Measurements from ENCODE around the gene GNB2.

Gene GNB2

DNA sequence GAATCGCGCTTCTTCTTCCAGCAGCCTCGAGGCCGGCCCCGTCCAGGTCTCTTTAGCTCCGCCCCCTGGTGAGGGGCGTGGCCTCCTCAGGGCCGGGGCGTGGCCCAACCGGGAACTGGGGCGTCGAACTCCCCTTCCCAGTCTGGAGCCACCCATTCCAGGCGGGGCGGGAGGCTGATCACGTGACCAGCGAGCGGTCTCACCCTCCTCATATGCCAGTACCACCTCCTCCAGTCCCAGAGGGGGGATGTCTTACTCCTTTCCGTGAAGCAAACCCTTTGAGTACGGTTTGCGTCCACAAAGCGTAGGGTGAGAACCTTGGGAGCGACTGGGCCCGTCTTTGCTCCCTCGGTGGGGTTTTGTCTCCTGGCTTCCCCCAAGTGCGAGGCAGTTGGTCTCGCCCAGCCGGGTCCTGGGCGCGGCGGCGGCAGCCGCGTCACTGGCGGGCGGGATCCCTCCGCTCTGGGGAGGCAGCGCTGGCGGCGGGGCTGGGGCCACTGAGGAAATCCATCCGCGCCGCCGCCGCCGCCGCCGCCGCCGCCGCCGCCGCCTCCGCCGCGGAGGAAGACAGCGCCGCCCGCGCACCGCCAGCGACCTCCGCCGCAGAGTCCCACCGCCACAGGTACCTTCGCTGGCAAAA, at the start of gene GNB2:
GNB2 (plus strand) TSS at position 439 of the 640 bp plus-strand sequence. CDS start 2,526 bp downstream, outside the sequence.
- Histone ChIP-seq H3K27ac (ENCODE audit: low read length) (peak within 1 kb of the TSS; percentile 95), H3K4me3 (ENCODE audit: low read length) (peak within 1 kb of the TSS; percentile 82), H3K4me1 (ENCODE audit: low read length) (no peaks in the 10 kb centered on the region), H3K9me3 (replicated peaks; ENCODE audit: insufficient read depth, low read length) (no peaks in the 10 kb centered on the region), H3F3A (ENCODE audit: insufficient read depth, low read length) (no peaks in the 10 kb centered on the region), H3K36me3 (replicated peaks; ENCODE audit: insufficient read depth, low read length) (no peaks in the 10 kb centered on the region), H2AFZ (ENCODE audit: low read length) (peak within 1 kb of the TSS; percentile 89), H3K9me2 (replicated peaks; ENCODE audit: insufficient read depth, low read length) (no peaks in the 10 kb centered on the region), H4K20me1 (ENCODE audit: insufficient read depth, low read length) (no peaks in the 10 kb centered on the region), H3K79me2 (ENCODE audit: low read length) (peaks cover 46% of the 10 kb centered on the region), H3K4me2 (ENCODE audit: low read depth, low read length) (peak within 1 kb of the TSS; percentile 91), H3K9ac (ENCODE audit: low read length) (peak within 1 kb of the TSS; percentile 95), H3K27me3 (replicated peaks; ENCODE audit: insufficient read depth, low read length) (peaks cover 36% of the 10 kb centered on the region)
- peak; percentile 96 for DNase-seq
- TF ChIP-seq EZH2phosphoT487 (IDR thresholded peaks at IDR 0.05; ENCODE audit: low read length) (no peak), EZH2 (optimal IDR thresholded peaks at IDR 0.05; ENCODE audit: low read depth, low read length) (no peak)
- TF ChIP-seq, protein P1, sequence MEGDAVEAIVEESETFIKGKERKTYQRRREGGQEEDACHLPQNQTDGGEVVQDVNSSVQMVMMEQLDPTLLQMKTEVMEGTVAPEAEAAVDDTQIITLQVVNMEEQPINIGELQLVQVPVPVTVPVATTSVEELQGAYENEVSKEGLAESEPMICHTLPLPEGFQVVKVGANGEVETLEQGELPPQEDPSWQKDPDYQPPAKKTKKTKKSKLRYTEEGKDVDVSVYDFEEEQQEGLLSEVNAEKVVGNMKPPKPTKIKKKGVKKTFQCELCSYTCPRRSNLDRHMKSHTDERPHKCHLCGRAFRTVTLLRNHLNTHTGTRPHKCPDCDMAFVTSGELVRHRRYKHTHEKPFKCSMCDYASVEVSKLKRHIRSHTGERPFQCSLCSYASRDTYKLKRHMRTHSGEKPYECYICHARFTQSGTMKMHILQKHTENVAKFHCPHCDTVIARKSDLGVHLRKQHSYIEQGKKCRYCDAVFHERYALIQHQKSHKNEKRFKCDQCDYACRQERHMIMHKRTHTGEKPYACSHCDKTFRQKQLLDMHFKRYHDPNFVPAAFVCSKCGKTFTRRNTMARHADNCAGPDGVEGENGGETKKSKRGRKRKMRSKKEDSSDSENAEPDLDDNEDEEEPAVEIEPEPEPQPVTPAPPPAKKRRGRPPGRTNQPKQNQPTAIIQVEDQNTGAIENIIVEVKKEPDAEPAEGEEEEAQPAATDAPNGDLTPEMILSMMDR (IDR thresholded peaks at IDR 0.05; ENCODE audit: low read length): no peak

DNA sequence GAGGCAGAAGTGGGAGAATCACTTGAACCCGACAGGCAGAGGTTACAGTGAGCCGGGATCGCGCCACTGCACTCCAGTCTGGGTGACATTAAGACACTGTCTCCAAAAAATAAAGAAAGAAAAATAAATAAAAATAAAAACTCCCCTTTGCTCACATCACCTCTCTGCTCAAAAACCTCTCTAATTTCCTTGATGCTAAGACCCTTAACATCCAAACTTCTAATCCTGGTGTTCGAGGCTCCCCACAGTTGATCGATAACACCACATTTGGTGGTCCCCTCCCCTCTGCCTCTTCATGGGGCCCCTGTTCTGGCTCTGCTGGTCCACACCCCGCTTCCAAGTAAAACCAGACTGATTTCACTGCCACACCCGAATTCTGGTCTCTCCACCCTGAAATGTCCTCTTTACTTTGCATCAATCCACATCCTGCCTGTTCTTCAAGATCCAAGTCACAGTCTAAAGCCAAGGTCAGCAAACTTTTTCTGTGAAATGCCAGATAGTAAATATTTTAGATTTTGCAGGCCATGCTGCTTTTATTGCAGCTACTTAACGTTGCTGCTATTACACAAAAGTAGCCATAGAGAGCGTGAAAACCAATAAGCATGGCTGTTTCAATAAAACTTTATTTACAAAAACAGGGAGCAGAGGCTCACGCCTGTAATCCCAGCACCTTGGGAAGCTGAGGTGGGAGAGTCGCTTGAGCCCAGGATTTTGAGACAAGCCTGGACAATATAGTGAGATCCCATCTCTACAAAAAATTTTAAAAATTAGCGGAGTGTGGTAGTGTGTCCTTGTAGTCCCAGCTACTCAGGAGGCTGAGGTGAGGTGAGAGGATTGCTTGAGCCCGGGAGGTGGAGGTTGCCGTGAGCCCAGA, 49.4 kb upstream of the GNB2 start:
- no peaks in the 10 kb centered on the region for H3F3A ChIP-seq (ENCODE audit: insufficient read depth, low read length)
- no peak for DNase-seq

DNA sequence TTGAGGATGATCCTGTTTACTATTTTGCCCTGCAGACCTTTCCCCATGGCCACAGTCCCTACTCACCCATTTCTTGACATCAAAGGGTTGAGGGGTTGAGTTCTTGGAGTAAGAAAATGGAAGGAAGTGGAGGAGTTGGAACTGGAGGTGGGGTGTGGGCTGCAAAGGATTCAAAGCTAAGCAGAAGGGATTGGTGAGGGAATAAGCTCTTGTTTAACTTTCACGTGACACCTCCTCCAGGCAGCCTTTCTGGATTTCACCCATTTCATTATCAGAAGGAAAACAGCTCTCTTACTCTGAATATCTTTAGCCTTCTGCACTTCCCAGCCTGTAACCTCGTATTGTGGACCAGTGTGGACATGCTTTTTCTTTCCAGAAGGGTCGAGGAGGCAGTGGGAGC, 47.5 kb upstream of the GNB2 start:
- no peak for DNase-seq
- Histone ChIP-seq H3K4me2 (ENCODE audit: low read depth, low read length) (peak overlapping the region; percentile 86; the same call in 1 of the 2 replicates), H3K9me3 (replicated peaks; ENCODE audit: insufficient read depth, low read length) (no peaks in the 10 kb centered on the region), H3K79me2 (ENCODE audit: low read length) (no peaks in the 10 kb centered on the region), H3K9ac (ENCODE audit: low read length) (no peak overlapping the region), H4K20me1 (ENCODE audit: insufficient read depth, low read length) (no peaks in the 10 kb centered on the region), H3K4me3 (ENCODE audit: low read length) (peak overlapping the region; percentile 47), H3K27me3 (replicated peaks; ENCODE audit: insufficient read depth, low read length) (peaks cover 80% of the 10 kb centered on the region), H3K4me1 (ENCODE audit: low read length) (no peaks in the 10 kb centered on the region), H3F3A (ENCODE audit: insufficient read depth, low read length) (no peaks in the 10 kb centered on the region), H3K9me2 (replicated peaks; ENCODE audit: insufficient read depth, low read length) (no peaks in the 10 kb centered on the region), H3K27ac (ENCODE audit: low read length) (no peak overlapping the region), H3K36me3 (replicated peaks; ENCODE audit: insufficient read depth, low read length) (no peaks in the 10 kb centered on the region), H2AFZ (ENCODE audit: low read length) (peak overlapping the region; percentile 72)
- TF ChIP-seq, protein P1 (IDR thresholded peaks at IDR 0.05; ENCODE audit: low read length): no peak
- no peak for TF ChIP-seq EZH2 (optimal IDR thresholded peaks at IDR 0.05; ENCODE audit: low read depth, low read length)
- TF ChIP-seq EZH2phosphoT487 (IDR thresholded peaks at IDR 0.05; ENCODE audit: low read length): no peak

More for the DNA sequence above, 49.4 kb upstream of the GNB2 start:
- Histone ChIP-seq H3K4me2 (ENCODE audit: low read depth, low read length) (no peak overlapping the region), H3K36me3 (replicated peaks; ENCODE audit: insufficient read depth, low read length) (no peaks in the 10 kb centered on the region), H3K9ac (ENCODE audit: low read length) (no peak overlapping the region), H3K9me2 (replicated peaks; ENCODE audit: insufficient read depth, low read length) (no peaks in the 10 kb centered on the region), H3K4me1 (ENCODE audit: low read length) (no peaks in the 10 kb centered on the region), H3K79me2 (ENCODE audit: low read length) (no peaks in the 10 kb centered on the region), H3K4me3 (ENCODE audit: low read length) (no peak overlapping the region), H3K9me3 (replicated peaks; ENCODE audit: insufficient read depth, low read length) (no peaks in the 10 kb centered on the region), H2AFZ (ENCODE audit: low read length) (no peak overlapping the region), H4K20me1 (ENCODE audit: insufficient read depth, low read length) (no peaks in the 10 kb centered on the region), H3K27ac (ENCODE audit: low read length) (no peak overlapping the region), H3K27me3 (replicated peaks; ENCODE audit: insufficient read depth, low read length) (peaks cover 83% of the 10 kb centered on the region)
- TF ChIP-seq EZH2 (optimal IDR thresholded peaks at IDR 0.05; ENCODE audit: low read depth, low read length): no peak
- TF ChIP-seq, protein P1 (IDR thresholded peaks at IDR 0.05; ENCODE audit: low read length): no peak
- TF ChIP-seq EZH2phosphoT487 (IDR thresholded peaks at IDR 0.05; ENCODE audit: low read length): no peak
